Upper lobe of left lung (tissue), 4 donors: ENCODE data around the gene PYGO2.

Experiments
- POLR2A ChIP-seq, 4 donors: fragments of 450-650 bp; IDR thresholded peaks; one replicate each; pipeline ENCODE4 v1.5.1; 2016 to 2017; ENCODE audit warnings: antibody characterized with exemption in 4 of 4, mild to moderate bottlenecking in 2 of 4
- POLR2AphosphoS5 ChIP-seq, 2 donors: sonication (generic); formaldehyde crosslinking; IDR thresholded peaks; one replicate each; pipeline ENCODE4 v1.5.1; 2017; ENCODE audit warnings: antibody characterized with exemption in 2 of 2
- TF ChIP-seq, protein P1 (sequence below), 6 experiments: fragments of 450-650 bp in 4 of 6; fragments of 200-600 bp in 2 of 6; sonication (generic) in 2 of 6; IDR thresholded peaks; one replicate each; pipeline ENCODE4 v1.5.1; 2016 to 2019; ENCODE audit warnings: antibody characterized with exemption in 6 of 6

DNA sequence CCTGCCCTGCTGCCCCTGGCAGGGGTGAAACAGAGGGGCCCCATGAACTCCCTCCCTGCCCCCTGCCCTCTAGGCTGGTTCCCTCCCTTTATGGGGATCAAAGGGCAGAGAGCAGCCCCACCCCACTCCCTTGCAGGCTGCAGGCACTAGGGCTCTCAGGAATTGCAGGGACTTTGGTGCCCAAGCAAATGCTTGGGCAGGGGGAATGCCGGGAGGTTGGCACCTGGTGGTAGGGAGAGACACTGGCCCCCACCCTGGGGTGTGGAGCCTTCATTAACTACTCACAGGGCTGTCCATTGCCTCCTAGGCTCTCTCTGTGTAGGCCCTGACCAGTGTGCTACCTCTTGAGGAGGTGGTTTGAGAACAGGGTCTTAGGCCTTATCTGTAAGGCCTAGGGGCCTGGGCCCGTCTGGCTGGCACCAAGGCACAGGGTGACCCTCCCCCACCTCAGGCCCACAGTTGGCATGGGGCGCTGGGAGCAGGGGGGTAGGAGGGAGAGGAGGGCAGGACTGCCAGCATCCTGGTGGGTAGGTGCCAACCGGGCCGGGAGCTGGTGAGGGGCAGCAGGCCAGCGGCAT is 45.8 kb upstream of the PYGO2 start:
- TF ChIP-seq POLR2A (IDR thresholded peaks at IDR 0.05) = no peak
- TF ChIP-seq, protein P1, sequence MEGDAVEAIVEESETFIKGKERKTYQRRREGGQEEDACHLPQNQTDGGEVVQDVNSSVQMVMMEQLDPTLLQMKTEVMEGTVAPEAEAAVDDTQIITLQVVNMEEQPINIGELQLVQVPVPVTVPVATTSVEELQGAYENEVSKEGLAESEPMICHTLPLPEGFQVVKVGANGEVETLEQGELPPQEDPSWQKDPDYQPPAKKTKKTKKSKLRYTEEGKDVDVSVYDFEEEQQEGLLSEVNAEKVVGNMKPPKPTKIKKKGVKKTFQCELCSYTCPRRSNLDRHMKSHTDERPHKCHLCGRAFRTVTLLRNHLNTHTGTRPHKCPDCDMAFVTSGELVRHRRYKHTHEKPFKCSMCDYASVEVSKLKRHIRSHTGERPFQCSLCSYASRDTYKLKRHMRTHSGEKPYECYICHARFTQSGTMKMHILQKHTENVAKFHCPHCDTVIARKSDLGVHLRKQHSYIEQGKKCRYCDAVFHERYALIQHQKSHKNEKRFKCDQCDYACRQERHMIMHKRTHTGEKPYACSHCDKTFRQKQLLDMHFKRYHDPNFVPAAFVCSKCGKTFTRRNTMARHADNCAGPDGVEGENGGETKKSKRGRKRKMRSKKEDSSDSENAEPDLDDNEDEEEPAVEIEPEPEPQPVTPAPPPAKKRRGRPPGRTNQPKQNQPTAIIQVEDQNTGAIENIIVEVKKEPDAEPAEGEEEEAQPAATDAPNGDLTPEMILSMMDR (IDR thresholded peaks at IDR 0.05) = no peak
- no peak for TF ChIP-seq POLR2AphosphoS5 (IDR thresholded peaks at IDR 0.05)
